ENCODE measurements around the gene BDKRB1.

Gene BDKRB1

GRCh38 chr14:96307434-96307833 is 51.4 kb downstream of the BDKRB1 start:
- Mint-ChIP-seq H3K4me3 (no peak overlapping the region), H3K27ac (no peak overlapping the region), H3K9me3 (ENCODE audit: low read depth) (no peaks in the 10 kb centered on the region), H3K27me3 (no peaks in the 10 kb centered on the region), H3K4me1 (ENCODE audit: low read depth) (no peaks in the 10 kb centered on the region), H3K36me3 (peaks cover 7% of the 10 kb centered on the region)

DNA sequence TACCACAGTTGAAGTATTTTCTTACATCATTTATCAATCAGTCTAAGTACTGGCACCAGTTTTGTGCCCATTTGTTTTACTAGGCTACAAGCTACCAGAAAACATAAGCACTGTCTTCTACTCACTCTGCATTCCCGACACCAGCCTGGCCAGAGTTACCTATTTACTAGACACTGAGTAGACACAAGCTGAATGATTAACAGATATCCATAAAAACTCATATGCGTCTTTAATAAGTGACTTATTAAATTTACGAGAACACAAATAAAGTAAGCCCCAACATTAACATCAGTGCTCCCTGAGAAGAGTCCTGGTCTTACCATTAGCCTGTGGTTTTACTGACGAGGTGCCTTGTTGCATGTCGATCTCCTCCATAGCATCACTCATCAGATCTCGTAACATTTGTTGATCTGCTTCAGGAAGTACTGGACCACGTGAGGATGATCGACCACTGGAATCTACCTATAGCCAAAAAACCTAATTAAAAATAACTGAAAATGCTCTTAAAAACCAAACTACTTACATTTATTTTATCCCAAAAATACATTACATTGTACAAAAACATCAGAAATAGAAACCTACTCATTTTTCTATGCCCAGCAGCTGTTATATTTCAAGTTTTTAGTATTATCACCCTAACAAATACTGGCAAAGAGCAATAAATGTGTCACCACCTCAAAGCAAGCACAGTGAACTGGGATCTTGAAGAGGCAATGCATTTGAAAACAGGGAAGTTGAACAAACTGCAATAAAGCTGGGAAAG is 53.3 kb downstream of the BDKRB1 start:
- Mint-ChIP-seq H3K9me3 (ENCODE audit: low read depth) (no peaks in the 10 kb centered on the region), H3K27ac (no peak overlapping the region), H3K36me3 (peaks cover 15% of the 10 kb centered on the region), H3K4me3 (no peak overlapping the region), H3K4me1 (ENCODE audit: low read depth) (no peaks in the 10 kb centered on the region), H3K27me3 (no peaks in the 10 kb centered on the region)

DNA sequence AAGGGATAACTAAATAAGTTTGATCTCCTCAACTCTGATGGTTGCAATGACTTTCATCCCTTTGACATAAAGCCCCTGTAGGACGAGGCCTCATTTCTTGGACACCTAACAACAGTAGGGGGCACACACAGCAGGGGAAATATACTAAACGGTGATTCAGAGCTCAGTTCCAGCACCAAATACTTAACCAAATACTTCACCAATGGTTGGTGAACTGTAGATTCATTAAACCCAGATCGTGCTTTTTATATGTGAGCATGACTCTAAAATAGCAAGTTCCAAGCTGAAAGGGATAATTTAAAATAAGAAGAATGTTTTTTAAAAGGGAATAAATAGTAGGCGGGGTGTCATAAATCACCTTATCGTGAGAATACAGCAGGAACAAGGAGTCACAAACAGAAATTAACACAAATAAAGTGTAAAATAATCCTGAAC is 53.9 kb downstream of the BDKRB1 start:
- H3K36me3 Mint-ChIP-seq, result peaks cover 17% of the 10 kb centered on the region
- no peak overlapping the region for H3K4me3 Mint-ChIP-seq
- H3K27ac Mint-ChIP-seq, result no peak overlapping the region
- H3K27me3 Mint-ChIP-seq, result no peaks in the 10 kb centered on the region
- H3K9me3 Mint-ChIP-seq (ENCODE audit: low read depth), result no peaks in the 10 kb centered on the region
- no peaks in the 10 kb centered on the region for H3K4me1 Mint-ChIP-seq (ENCODE audit: low read depth)

GRCh38 chr14:96310906-96311305 is 54.9 kb downstream of the BDKRB1 start:
- Mint-ChIP-seq H3K27ac (no peak overlapping the region), H3K4me1 (ENCODE audit: low read depth) (no peaks in the 10 kb centered on the region), H3K36me3 (peaks cover 19% of the 10 kb centered on the region), H3K27me3 (no peaks in the 10 kb centered on the region), H3K4me3 (no peak overlapping the region), H3K9me3 (ENCODE audit: low read depth) (no peaks in the 10 kb centered on the region)

Measured in activated naive CD8-positive, alpha-beta T cell (primary cell).